ENCODE data around the gene DAPK1.

DAPK1 gene

DNA sequence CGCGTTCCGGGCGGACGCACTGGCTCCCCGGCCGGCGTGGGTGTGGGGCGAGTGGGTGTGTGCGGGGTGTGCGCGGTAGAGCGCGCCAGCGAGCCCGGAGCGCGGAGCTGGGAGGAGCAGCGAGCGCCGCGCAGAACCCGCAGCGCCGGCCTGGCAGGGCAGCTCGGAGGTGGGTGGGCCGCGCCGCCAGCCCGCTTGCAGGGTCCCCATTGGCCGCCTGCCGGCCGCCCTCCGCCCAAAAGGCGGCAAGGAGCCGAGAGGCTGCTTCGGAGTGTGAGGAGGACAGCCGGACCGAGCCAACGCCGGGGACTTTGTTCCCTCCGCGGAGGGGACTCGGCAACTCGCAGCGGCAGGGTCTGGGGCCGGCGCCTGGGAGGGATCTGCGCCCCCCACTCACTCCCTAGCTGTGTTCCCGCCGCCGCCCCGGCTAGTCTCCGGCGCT, at the start of gene DAPK1:
TSS of gene DAPK1 (plus strand) at position 264 of the 442 bp plus-strand sequence. CDS start 1,211 bp downstream, outside the sequence.
- Histone ChIP-seq H3K27ac (ENCODE audit: low read depth, low read length) (peak within 1 kb of the TSS; percentile 65), H3K27me3 (ENCODE audit: control insufficient read depth in 1 of 2, insufficient read depth in 2 of 2, low read length in 2 of 2) (no peaks in the 10 kb centered on the region), H3K36me3 (ENCODE audit: control insufficient read depth in 1 of 2, insufficient read depth in 2 of 2, low read length in 2 of 2) (no peaks in the 10 kb centered on the region), H3K4me3 (ENCODE audit: low read depth in 1 of 2, low read length in 2 of 2) (peak within 1 kb of the TSS; percentile 78 to 82), H3K4me1 (ENCODE audit: control insufficient read depth in 1 of 2, insufficient read depth in 2 of 2, low read length in 2 of 2) (peaks cover 24 to 27% of the 10 kb centered on the region in 2 donors), H3K9me3 (ENCODE audit: control insufficient read depth in 1 of 2, low read length in 2 of 2) (no peaks in the 10 kb centered on the region), H3K9ac (ENCODE audit: low read depth in 1 of 2, low read length in 2 of 2) (peak within 1 kb of the TSS; percentile 62 to 81)

DNA sequence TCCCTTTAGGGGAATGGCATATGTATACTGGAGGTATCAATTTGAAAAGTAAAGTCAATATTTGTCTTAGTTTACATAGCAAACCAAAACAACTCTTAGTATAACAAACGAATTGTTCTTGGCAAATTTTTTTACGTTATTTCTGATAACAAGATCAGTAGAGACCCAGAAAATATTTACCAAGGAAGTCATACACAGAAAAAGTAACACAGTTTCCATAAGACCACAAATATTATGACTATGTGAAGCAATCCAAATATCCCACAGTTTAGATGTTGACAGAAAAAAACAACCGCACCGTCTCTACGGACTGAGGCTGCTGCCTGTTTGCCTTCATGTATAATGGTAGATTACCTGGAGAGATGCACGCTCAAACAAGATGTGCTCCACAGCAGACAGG, 46.5 kb upstream of the DAPK1 start:
- no peaks in the 10 kb centered on the region for H3K4me1 ChIP-seq (ENCODE audit: control insufficient read depth in 1 of 2, insufficient read depth in 2 of 2, low read length in 2 of 2)
- H3K36me3 ChIP-seq (ENCODE audit: control insufficient read depth in 1 of 2, insufficient read depth in 2 of 2, low read length in 2 of 2): no peaks in the 10 kb centered on the region
- H3K4me3 ChIP-seq (ENCODE audit: low read depth in 1 of 2, low read length in 2 of 2): no peak overlapping the region
- no peaks in the 10 kb centered on the region for H3K27me3 ChIP-seq (ENCODE audit: control insufficient read depth in 1 of 2, insufficient read depth in 2 of 2, low read length in 2 of 2)
- H3K9me3 ChIP-seq (ENCODE audit: control insufficient read depth in 1 of 2, low read length in 2 of 2): peaks cover 3 to 8% of the 10 kb centered on the region in 2 donors
- no peak overlapping the region for H3K27ac ChIP-seq (ENCODE audit: low read depth, low read length)
- no peak overlapping the region for H3K9ac ChIP-seq (ENCODE audit: low read depth in 1 of 2, low read length in 2 of 2)

DNA sequence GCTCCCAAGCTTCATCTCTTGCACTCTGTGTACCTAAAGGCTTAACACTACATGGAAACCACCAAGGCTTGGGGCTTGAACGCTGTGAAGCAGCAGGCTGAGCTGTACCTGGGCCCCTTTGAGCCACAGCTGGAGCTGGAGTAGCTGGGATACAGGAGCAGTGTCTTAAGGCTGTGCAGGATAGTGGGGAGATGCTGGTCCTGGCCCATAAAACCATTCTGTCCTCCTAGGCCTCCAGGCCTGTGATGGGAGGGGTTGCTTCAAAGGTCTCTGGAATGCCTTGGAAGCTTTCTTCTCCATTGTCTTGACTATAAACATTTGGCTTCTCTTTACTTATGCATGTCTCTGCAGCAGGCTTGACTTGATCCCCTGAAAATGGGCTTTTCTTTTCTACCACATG, 42.3 kb upstream of the DAPK1 start:
- Histone ChIP-seq H3K27me3 (ENCODE audit: control insufficient read depth in 1 of 2, insufficient read depth in 2 of 2, low read length in 2 of 2) (no peaks in the 10 kb centered on the region), H3K9ac (ENCODE audit: low read depth in 1 of 2, low read length in 2 of 2) (no peak overlapping the region), H3K36me3 (ENCODE audit: control insufficient read depth in 1 of 2, insufficient read depth in 2 of 2, low read length in 2 of 2) (no peaks in the 10 kb centered on the region), H3K27ac (ENCODE audit: low read depth, low read length) (no peak overlapping the region), H3K4me3 (ENCODE audit: low read depth in 1 of 2, low read length in 2 of 2) (no peak overlapping the region), H3K4me1 (ENCODE audit: control insufficient read depth in 1 of 2, insufficient read depth in 2 of 2, low read length in 2 of 2) (no peaks in the 10 kb centered on the region), H3K9me3 (ENCODE audit: control insufficient read depth in 1 of 2, low read length in 2 of 2) (peaks cover 3 to 8% of the 10 kb centered on the region in 2 donors)

DNA sequence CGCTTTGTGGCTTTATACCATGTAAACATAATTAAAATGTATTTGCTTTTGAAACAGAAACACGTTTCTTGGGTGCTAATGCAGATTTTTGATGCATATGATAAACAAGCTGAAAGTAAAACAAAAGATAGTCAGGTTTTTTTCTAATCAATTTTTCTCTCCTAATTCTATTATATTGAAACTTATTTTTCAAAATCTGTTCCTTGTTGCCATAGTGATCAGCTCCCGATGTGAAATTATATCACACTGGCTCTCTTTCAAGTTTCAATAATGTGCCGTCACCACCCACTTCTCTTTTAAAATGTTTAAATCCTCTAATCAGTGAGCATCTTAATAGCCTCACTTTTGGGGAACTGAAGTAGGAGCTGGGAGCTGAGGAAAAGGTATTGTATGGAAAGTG, 36.4 kb upstream of the DAPK1 start:
- Histone ChIP-seq H3K9me3 (ENCODE audit: control insufficient read depth in 1 of 2, low read length in 2 of 2) (no peaks in the 10 kb centered on the region), H3K36me3 (ENCODE audit: control insufficient read depth in 1 of 2, insufficient read depth in 2 of 2, low read length in 2 of 2) (no peaks in the 10 kb centered on the region), H3K27me3 (ENCODE audit: control insufficient read depth in 1 of 2, insufficient read depth in 2 of 2, low read length in 2 of 2) (no peaks in the 10 kb centered on the region), H3K4me3 (ENCODE audit: low read depth in 1 of 2, low read length in 2 of 2) (no peak overlapping the region), H3K9ac (ENCODE audit: low read depth in 1 of 2, low read length in 2 of 2) (no peak overlapping the region), H3K4me1 (ENCODE audit: control insufficient read depth in 1 of 2, insufficient read depth in 2 of 2, low read length in 2 of 2) (no peaks in the 10 kb centered on the region), H3K27ac (ENCODE audit: low read depth, low read length) (no peak overlapping the region)

GRCh38 chr9:87464110-87464991, 33.3 kb upstream of the DAPK1 start:
- Histone ChIP-seq H3K4me1 (ENCODE audit: control insufficient read depth in 1 of 2, insufficient read depth in 2 of 2, low read length in 2 of 2) (no peaks in the 10 kb centered on the region), H3K27ac (ENCODE audit: low read depth, low read length) (no peak overlapping the region), H3K9ac (ENCODE audit: low read depth in 1 of 2, low read length in 2 of 2) (no peak overlapping the region), H3K4me3 (ENCODE audit: low read depth in 1 of 2, low read length in 2 of 2) (no peak overlapping the region), H3K27me3 (ENCODE audit: control insufficient read depth in 1 of 2, insufficient read depth in 2 of 2, low read length in 2 of 2) (no peaks in the 10 kb centered on the region), H3K36me3 (ENCODE audit: control insufficient read depth in 1 of 2, insufficient read depth in 2 of 2, low read length in 2 of 2) (no peaks in the 10 kb centered on the region), H3K9me3 (ENCODE audit: control insufficient read depth in 1 of 2, low read length in 2 of 2) (no peaks in the 10 kb centered on the region)

- Histone ChIP-seq H3K9ac (ENCODE audit: low read depth in 1 of 2, low read length in 2 of 2) (no peak overlapping the region), H3K27ac (ENCODE audit: low read depth, low read length) (no peak overlapping the region), H3K4me3 (ENCODE audit: low read depth in 1 of 2, low read length in 2 of 2) (no peak overlapping the region), H3K27me3 (ENCODE audit: control insufficient read depth in 1 of 2, insufficient read depth in 2 of 2, low read length in 2 of 2) (no peaks in the 10 kb centered on the region), H3K9me3 (ENCODE audit: control insufficient read depth in 1 of 2, low read length in 2 of 2) (no peaks in the 10 kb centered on the region), H3K4me1 (ENCODE audit: control insufficient read depth in 1 of 2, insufficient read depth in 2 of 2, low read length in 2 of 2) (no peaks in the 10 kb centered on the region), H3K36me3 (ENCODE audit: control insufficient read depth in 1 of 2, insufficient read depth in 2 of 2, low read length in 2 of 2) (no peaks in the 10 kb centered on the region)
These were observed 32.7 kb upstream of the DAPK1 start for GRCh38 chr9:87464992-87465378.

GRCh38 chr9:87465816-87466215, 31.9 kb upstream of the DAPK1 start:
- no peaks in the 10 kb centered on the region for H3K9me3 ChIP-seq (ENCODE audit: control insufficient read depth in 1 of 2, low read length in 2 of 2)
- no peak overlapping the region for H3K27ac ChIP-seq (ENCODE audit: low read depth, low read length)
- no peaks in the 10 kb centered on the region for H3K4me1 ChIP-seq (ENCODE audit: control insufficient read depth in 1 of 2, insufficient read depth in 2 of 2, low read length in 2 of 2)
- H3K36me3 ChIP-seq (ENCODE audit: control insufficient read depth in 1 of 2, insufficient read depth in 2 of 2, low read length in 2 of 2): no peaks in the 10 kb centered on the region
- H3K9ac ChIP-seq (ENCODE audit: low read depth in 1 of 2, low read length in 2 of 2): no peak overlapping the region
- no peak overlapping the region for H3K4me3 ChIP-seq (ENCODE audit: low read depth in 1 of 2, low read length in 2 of 2)
- no peaks in the 10 kb centered on the region for H3K27me3 ChIP-seq (ENCODE audit: control insufficient read depth in 1 of 2, insufficient read depth in 2 of 2, low read length in 2 of 2)

DNA sequence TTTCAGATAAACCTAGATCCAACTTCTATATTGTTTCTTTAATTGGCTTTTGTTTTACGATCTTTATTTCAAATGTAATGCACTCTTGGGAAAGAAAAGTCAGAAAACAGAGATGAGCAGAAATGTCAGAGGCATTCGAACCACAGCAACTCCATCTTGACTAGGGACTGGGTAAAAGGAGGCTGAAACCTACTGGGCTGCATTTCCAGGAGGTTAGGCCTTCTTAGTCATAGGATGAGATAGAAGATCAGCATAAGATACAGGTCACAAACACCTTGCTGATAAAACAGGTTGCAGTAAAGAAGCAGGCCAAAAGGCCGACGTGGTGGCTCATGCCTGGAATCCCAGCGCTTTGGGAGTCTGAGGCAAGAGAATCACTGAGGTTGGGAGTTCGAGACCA, 30.5 kb upstream of the DAPK1 start:
- no peaks in the 10 kb centered on the region for H3K27me3 ChIP-seq (ENCODE audit: control insufficient read depth in 1 of 2, insufficient read depth in 2 of 2, low read length in 2 of 2)
- H3K9me3 ChIP-seq (ENCODE audit: control insufficient read depth in 1 of 2, low read length in 2 of 2): no peaks in the 10 kb centered on the region
- no peak overlapping the region for H3K4me3 ChIP-seq (ENCODE audit: low read depth in 1 of 2, low read length in 2 of 2)
- no peaks in the 10 kb centered on the region for H3K4me1 ChIP-seq (ENCODE audit: control insufficient read depth in 1 of 2, insufficient read depth in 2 of 2, low read length in 2 of 2)
- no peak overlapping the region for H3K9ac ChIP-seq (ENCODE audit: low read depth in 1 of 2, low read length in 2 of 2)
- H3K27ac ChIP-seq (ENCODE audit: low read depth, low read length): no peak overlapping the region
- no peaks in the 10 kb centered on the region for H3K36me3 ChIP-seq (ENCODE audit: control insufficient read depth in 1 of 2, insufficient read depth in 2 of 2, low read length in 2 of 2)

DNA sequence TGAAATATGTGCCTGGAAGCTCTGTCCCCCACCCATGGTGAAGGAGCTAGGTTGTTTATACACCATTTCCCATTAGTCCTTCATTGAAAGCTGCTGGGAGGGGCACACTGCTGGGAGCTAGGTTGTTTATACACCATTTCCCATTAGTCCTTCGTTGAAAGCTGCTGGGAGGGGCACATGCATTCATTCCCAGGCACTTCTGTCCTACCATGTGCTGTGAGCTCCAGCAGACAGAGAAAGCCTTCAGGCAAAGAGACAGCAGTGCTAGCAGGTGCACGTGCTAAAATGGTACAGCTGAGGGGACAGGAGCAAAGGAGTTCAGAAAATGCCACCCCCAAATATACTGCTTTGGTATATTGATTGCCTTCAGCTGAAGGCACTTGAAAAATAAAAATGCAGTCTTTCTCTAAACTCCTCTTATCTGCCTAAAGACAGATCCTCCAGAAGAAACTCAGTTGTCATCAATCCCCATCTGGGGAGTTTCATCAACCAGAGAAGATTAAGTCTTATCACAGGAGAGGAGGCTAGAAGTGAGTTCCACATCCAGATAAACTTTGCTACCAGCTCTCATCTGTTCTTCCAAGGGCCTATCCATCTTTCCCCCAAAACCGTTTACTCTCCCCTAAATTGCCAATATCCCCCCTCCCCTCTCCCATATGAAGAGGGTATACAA, 27.7 kb upstream of the DAPK1 start:
- Histone ChIP-seq H3K4me1 (ENCODE audit: control insufficient read depth in 1 of 2, insufficient read depth in 2 of 2, low read length in 2 of 2) (no peaks in the 10 kb centered on the region), H3K9me3 (ENCODE audit: control insufficient read depth in 1 of 2, low read length in 2 of 2) (no peaks in the 10 kb centered on the region), H3K4me3 (ENCODE audit: low read depth in 1 of 2, low read length in 2 of 2) (no peak overlapping the region), H3K27ac (ENCODE audit: low read depth, low read length) (no peak overlapping the region), H3K27me3 (ENCODE audit: control insufficient read depth in 1 of 2, insufficient read depth in 2 of 2, low read length in 2 of 2) (no peaks in the 10 kb centered on the region), H3K36me3 (ENCODE audit: control insufficient read depth in 1 of 2, insufficient read depth in 2 of 2, low read length in 2 of 2) (no peaks in the 10 kb centered on the region), H3K9ac (ENCODE audit: low read depth in 1 of 2, low read length in 2 of 2) (no peak overlapping the region)

- no peaks in the 10 kb centered on the region for H3K9me3 ChIP-seq (ENCODE audit: control insufficient read depth in 1 of 2, low read length in 2 of 2)
- H3K4me3 ChIP-seq (ENCODE audit: low read depth in 1 of 2, low read length in 2 of 2): no peak overlapping the region
- no peaks in the 10 kb centered on the region for H3K4me1 ChIP-seq (ENCODE audit: control insufficient read depth in 1 of 2, insufficient read depth in 2 of 2, low read length in 2 of 2)
- no peaks in the 10 kb centered on the region for H3K27me3 ChIP-seq (ENCODE audit: control insufficient read depth in 1 of 2, insufficient read depth in 2 of 2, low read length in 2 of 2)
- no peak overlapping the region for H3K27ac ChIP-seq (ENCODE audit: low read depth, low read length)
- no peak overlapping the region for H3K9ac ChIP-seq (ENCODE audit: low read depth in 1 of 2, low read length in 2 of 2)
- H3K36me3 ChIP-seq (ENCODE audit: control insufficient read depth in 1 of 2, insufficient read depth in 2 of 2, low read length in 2 of 2): no peaks in the 10 kb centered on the region
These were observed 25.9 kb upstream of the DAPK1 start for GRCh38 chr9:87471746-87472145.
